CD4-positive, alpha-beta T cell (primary cell): ENCODE measurements around the gene KIAA1328. TPM values are rescaled to one million over a fixed set of nuclear protein-coding genes. Genes with fewer than 3 reads are reported as not detected.
"Not testable (repeated sequence)": the region's sequence is repeated elsewhere in the genome, so short reads cannot be mapped to it uniquely, and the experiment has no call there.

ENCODE experiments used
- ATAC-seq: fragments of 200-7000 bp; cut with Tn5 transposase; one replicate; pipeline ENCODE4 v1.10.0; 2022; ENCODE audit warnings: mild to moderate bottlenecking; ENCODE audit not compliant: poor library complexity
- CTCF ChIA-PET: fragments of 350-600 bp; sonication (Branson Sonifier 250); formaldehyde crosslinking; loops from one replicate; lab custom pipeline; 2021; ENCODE audit warnings: antibody characterized with exemption, inconsistent platforms; lab: Charles Lee
- POLR2A ChIA-PET: fragments of 350-600 bp; sonication (Branson Sonifier 250); formaldehyde crosslinking; loops from one replicate; lab custom pipeline; 2021; ENCODE audit warnings: antibody characterized with exemption, inconsistent platforms; lab: Charles Lee
- DNase-seq, 14 experiments: peaks; one replicate each; pipeline ENCODE4 v3.0.0-alpha.2; 2013 to 2020; ENCODE audit warnings: mixed read lengths in 2 of 14
- H3K27ac ChIP-seq, 2 donors: one replicate each; pipeline versions ENCODE4 v1.5.1 to v1.7.0; 2013; ENCODE audit warnings: low read length in 2 of 2, low read depth in 1 of 2, mild to moderate bottlenecking in 1 of 2
- H3K27me3 ChIP-seq, 2 experiments: 1 replicate in 1 of 2; 2 replicates in 1 of 2; pipeline versions ENCODE4 v1.6.1 to v1.7.0; 2013; ENCODE audit warnings: low read length in 2 of 2, control low read depth in 1 of 2, mild to moderate bottlenecking in 1 of 2, moderate library complexity in 1 of 2; ENCODE audit not compliant: insufficient read depth in 2 of 2, control insufficient read depth in 1 of 2
- H3K36me3 ChIP-seq: one replicate; pipeline ENCODE4 v1.6.1; 2013; ENCODE audit warnings: low read length, control low read depth; ENCODE audit not compliant: insufficient read depth
- H3K4me1 ChIP-seq: one replicate; pipeline ENCODE4 v1.6.1; 2013; ENCODE audit warnings: low read length, control low read depth; ENCODE audit not compliant: insufficient read depth
- H3K4me3 ChIP-seq: one replicate; pipeline ENCODE4 v1.5.1; 2013; ENCODE audit warnings: mild to moderate bottlenecking, low read length, moderate library complexity
- H3K9me3 ChIP-seq, 2 experiments: 1 replicate in 1 of 2; 2 replicates in 1 of 2; pipeline versions ENCODE4 v1.6.1 to v1.7.0; 2013; ENCODE audit warnings: low read length in 2 of 2, mild to moderate bottlenecking in 2 of 2, control low read depth in 1 of 2, moderate library complexity in 1 of 2; ENCODE audit not compliant: control insufficient read depth in 1 of 2, insufficient read depth in 1 of 2
- H3K27ac Mint-ChIP-seq: one replicate; pipeline ENCODE4 v1.8.0; 2020; ENCODE audit warnings: mixed read lengths
- H3K27me3 Mint-ChIP-seq: one replicate; pipeline ENCODE4 v1.8.0; 2021; ENCODE audit warnings: mixed read lengths
- H3K36me3 Mint-ChIP-seq: one replicate; pipeline ENCODE4 v1.8.0; 2021; ENCODE audit warnings: low read depth, mixed read lengths
- H3K4me1 Mint-ChIP-seq: one replicate; pipeline ENCODE4 v1.8.0; 2021; ENCODE audit warnings: low read depth, mixed read lengths
- H3K4me3 Mint-ChIP-seq: one replicate; pipeline ENCODE4 v1.8.0; 2020; ENCODE audit warnings: mild to moderate bottlenecking, mixed read lengths
- H3K9me3 Mint-ChIP-seq: one replicate; pipeline ENCODE4 v1.8.0; 2020; ENCODE audit warnings: mixed read lengths
- intact Hi-C, 2 experiments: fragments of 100-400 bp; cut with DNase I in 1 of 2; cut with micrococcal nuclease in 1 of 2; formaldehyde crosslinking; loops; one replicate each; pipeline versions ENCODE4 v1.15.1 to v1.9.0; 2023 to 2025; cut with DNase I, micrococcal nuclease
- total RNA-seq, 174 experiments: library from RNA in 2 of 174; stranded (reverse) in 2 of 174; gene quantifications; one replicate each; pipeline ENCODE4 v1.2.3 and lab custom pipeline; 2021 to 2026
- TF ChIP-seq, protein P1 (sequence below): fragments of 200-600 bp; IDR thresholded peaks from one replicate; pipeline ENCODE4 v1.8.0; 2022; ENCODE audit warnings: antibody characterized with exemption, mild to moderate bottlenecking

The KIAA1328 gene
- total RNA-seq, 2 experiments from 2014 or later = 8.7 to 9.4 TPM

GRCh38 chr18:36814994-36815393, 13.9 kb upstream of the KIAA1328 start:
- H3K27ac Mint-ChIP-seq = no peak overlapping the region
- no peak overlapping the region for H3K4me3 Mint-ChIP-seq
- Histone ChIP-seq H3K27me3 (no peaks in the 10 kb centered on the region), H3K36me3 (peaks cover 55% of the 10 kb centered on the region), H3K4me3 (no peak overlapping the region), H3K9me3 (no peaks in the 10 kb centered on the region), H3K27ac (no peak overlapping the region), H3K4me1 (no peaks in the 10 kb centered on the region)
- TF ChIP-seq, protein P1, sequence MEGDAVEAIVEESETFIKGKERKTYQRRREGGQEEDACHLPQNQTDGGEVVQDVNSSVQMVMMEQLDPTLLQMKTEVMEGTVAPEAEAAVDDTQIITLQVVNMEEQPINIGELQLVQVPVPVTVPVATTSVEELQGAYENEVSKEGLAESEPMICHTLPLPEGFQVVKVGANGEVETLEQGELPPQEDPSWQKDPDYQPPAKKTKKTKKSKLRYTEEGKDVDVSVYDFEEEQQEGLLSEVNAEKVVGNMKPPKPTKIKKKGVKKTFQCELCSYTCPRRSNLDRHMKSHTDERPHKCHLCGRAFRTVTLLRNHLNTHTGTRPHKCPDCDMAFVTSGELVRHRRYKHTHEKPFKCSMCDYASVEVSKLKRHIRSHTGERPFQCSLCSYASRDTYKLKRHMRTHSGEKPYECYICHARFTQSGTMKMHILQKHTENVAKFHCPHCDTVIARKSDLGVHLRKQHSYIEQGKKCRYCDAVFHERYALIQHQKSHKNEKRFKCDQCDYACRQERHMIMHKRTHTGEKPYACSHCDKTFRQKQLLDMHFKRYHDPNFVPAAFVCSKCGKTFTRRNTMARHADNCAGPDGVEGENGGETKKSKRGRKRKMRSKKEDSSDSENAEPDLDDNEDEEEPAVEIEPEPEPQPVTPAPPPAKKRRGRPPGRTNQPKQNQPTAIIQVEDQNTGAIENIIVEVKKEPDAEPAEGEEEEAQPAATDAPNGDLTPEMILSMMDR = no peak
- DNase-seq = no peak
- H3K9me3 Mint-ChIP-seq = no peaks in the 10 kb centered on the region
- intact Hi-C loops = no loop called here
- no peaks in the 10 kb centered on the region for H3K27me3 Mint-ChIP-seq
- no peak for ATAC-seq
- ChIA-PET POLR2A (interaction anchor here (1.6 kb wide), 1 partner anchor 15 kb away, joined by 3 read pairs; no protein-coding TSS in a partner anchor), CTCF (no interaction called here)
- H3K4me1 Mint-ChIP-seq = peaks cover 13% of the 10 kb centered on the region
- H3K36me3 Mint-ChIP-seq = peaks cover 62% of the 10 kb centered on the region

GRCh38 chr18:36816096-36816495, 12.8 kb upstream of the KIAA1328 start:
- H3K27ac ChIP-seq, H3K4me1 ChIP-seq, H3K9me3 ChIP-seq, DNase-seq, H3K27ac Mint-ChIP-seq, intact Hi-C loops, H3K4me3 Mint-ChIP-seq, CTCF ChIA-PET, ATAC-seq, POLR2A ChIA-PET, H3K27me3 Mint-ChIP-seq, H3K4me3 ChIP-seq, H3K27me3 ChIP-seq, H3K9me3 Mint-ChIP-seq: not testable (repeated sequence)
- H3K36me3 ChIP-seq = peaks cover 55% of the 10 kb centered on the region
- H3K36me3 Mint-ChIP-seq = peaks cover 62% of the 10 kb centered on the region
- peaks cover 17% of the 10 kb centered on the region for H3K4me1 Mint-ChIP-seq

DNA sequence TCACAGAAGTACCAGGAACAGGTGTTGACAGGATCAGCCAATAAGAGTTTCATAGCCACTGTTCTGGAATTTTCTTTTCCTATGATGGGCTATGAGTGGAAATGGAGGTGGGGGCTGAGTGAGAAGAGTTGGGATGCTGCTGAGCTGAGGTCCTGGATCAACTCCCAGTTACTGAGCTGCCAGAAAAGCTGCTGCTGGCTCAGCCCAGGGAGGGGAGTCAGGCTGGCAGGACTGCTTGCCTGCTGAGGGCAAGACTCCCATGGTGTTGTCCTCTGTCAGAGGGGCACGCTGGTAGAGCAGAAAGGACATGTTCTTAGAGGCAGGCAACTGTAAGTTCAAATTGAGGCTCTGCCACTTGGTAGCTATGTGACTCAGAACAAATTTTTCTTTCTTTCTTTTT, 11.9 kb upstream of the KIAA1328 start:
- Histone ChIP-seq H3K4me3 (no peak overlapping the region), H3K27me3 (no peaks in the 10 kb centered on the region), H3K9me3 (no peaks in the 10 kb centered on the region), H3K27ac (no peak overlapping the region), H3K36me3 (peaks cover 52% of the 10 kb centered on the region), H3K4me1 (no peaks in the 10 kb centered on the region)
- DNase-seq (no peak), ATAC-seq (no peak)
- POLR2A ChIA-PET = no interaction called here
- Mint-ChIP-seq H3K9me3 (no peaks in the 10 kb centered on the region), H3K36me3 (peaks cover 62% of the 10 kb centered on the region), H3K4me1 (peaks cover 17% of the 10 kb centered on the region), H3K4me3 (no peak overlapping the region), H3K27me3 (no peaks in the 10 kb centered on the region), H3K27ac (no peak overlapping the region)
- intact Hi-C loops = no loop called here
- TF ChIP-seq, protein P1 = no peak
- CTCF ChIA-PET = interaction anchor here (1.5 kb wide), 1 partner anchor 12 kb away, joined by 4 read pairs; the partner anchor contains the start of gene KIAA1328

GRCh38 chr18:36818652-36819051, 10.3 kb upstream of the KIAA1328 start:
- H3K4me1 Mint-ChIP-seq = peaks cover 13% of the 10 kb centered on the region
- no peak for DNase-seq
- no peaks in the 10 kb centered on the region for H3K27me3 Mint-ChIP-seq
- CTCF ChIA-PET = interaction anchor here (1.5 kb wide), 1 partner anchor 11 kb away, joined by 4 read pairs; the partner anchor contains the start of gene KIAA1328
- POLR2A ChIA-PET = no interaction called here
- H3K9me3 Mint-ChIP-seq = no peaks in the 10 kb centered on the region
- intact Hi-C loops = no loop called here
- no peak for ATAC-seq
- no peak overlapping the region for H3K27ac Mint-ChIP-seq
- no peak overlapping the region for H3K4me3 Mint-ChIP-seq
- H3K4me3 ChIP-seq = no peak overlapping the region
- no peak overlapping the region for H3K27ac ChIP-seq
- no peaks in the 10 kb centered on the region for H3K9me3 ChIP-seq
- no peaks in the 10 kb centered on the region for H3K4me1 ChIP-seq
- no peaks in the 10 kb centered on the region for H3K27me3 ChIP-seq
- H3K36me3 Mint-ChIP-seq = peaks cover 48% of the 10 kb centered on the region
- H3K36me3 ChIP-seq = peaks cover 36% of the 10 kb centered on the region
- TF ChIP-seq, protein P1 = no peak
